Right renal pelvis (tissue), 4 donors: ENCODE measurements around the gene TPRG1L. TPM values are rescaled to one million over a fixed set of nuclear protein-coding genes. Genes with fewer than 3 reads are reported as not detected.

Experiments
- DNase-seq, 4 donors: peaks; one replicate each; pipeline ENCODE4 v3.0.0-alpha.2; 2013; ENCODE audit warnings: low read depth in 4 of 4, low spot score in 3 of 4, missing footprints in 1 of 4
- polyA plus RNA-seq, 4 donors: library from polyadenylated mRNA; unstranded; fragments of 120-200 nt; gene quantifications; one replicate each; pipeline ENCODE4 v1.2.1, GENCODE V29; 2013; ENCODE audit not compliant: insufficient read length in 4 of 4

The TPRG1L gene
- polyA plus RNA-seq, 4 donors: 42.5 to 50.0 (median 46.1) TPM

DNA sequence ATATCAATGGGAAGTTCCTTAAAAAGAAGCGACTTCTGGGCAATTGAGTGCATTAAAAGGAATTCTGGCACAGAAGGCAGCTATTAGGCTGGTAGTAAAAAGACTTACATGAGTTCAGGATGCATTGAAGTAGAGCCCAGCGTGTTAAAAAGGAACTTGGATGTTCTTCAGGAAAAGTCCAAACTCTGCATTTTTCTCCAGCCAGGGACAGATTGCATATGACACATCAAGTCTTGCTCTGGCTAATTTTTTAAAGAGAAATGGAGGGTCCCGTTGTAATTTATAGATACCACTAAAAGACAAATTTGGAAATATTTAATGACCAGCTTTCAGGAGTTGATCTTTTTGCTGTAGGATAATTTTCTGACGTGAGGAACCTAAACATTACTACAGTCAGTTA lies 1.2 kb downstream of the TPRG1L start:
- DNase-seq: no peak

- no peak for DNase-seq
Observed at GRCh38 chr1:3627515-3628253, 2.9 kb downstream of the TPRG1L start.

- no peak for DNase-seq
Observed at GRCh38 chr1:3628445-3628844, 3.6 kb downstream of the TPRG1L start.

DNA sequence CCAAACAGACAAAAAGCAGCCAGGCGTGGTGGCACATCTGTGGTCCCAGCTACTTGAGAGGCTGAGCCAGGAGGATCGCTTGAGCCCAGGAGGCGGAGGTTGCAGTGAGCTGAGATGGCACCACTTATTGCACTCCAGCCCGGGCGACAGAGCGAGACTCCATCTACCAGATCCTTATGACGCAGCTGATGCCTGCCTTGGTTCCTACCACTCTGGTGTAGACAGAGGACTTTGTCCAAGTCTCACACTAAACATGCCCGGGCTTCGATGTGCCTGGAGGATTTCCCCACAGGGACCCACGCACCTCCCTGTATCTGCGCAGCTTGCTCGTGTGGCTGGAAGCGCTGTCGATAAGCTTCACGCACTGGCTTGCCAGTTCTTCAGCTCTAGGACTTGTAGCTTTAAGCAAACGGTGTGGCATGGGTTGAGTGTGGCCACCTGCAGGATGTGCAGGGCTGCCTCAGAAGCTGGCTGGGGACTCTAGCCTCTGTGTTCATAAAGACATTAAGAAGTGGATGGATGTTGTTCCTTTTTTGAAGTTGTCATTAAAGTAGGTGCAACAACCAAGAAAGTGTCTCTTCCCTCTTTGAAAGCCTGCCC lies 4.8 kb downstream of the TPRG1L start:
- no peak for DNase-seq

- no peak for DNase-seq
Observed at GRCh38 chr1:3630161-3630611, 5.4 kb downstream of the TPRG1L start.

DNA sequence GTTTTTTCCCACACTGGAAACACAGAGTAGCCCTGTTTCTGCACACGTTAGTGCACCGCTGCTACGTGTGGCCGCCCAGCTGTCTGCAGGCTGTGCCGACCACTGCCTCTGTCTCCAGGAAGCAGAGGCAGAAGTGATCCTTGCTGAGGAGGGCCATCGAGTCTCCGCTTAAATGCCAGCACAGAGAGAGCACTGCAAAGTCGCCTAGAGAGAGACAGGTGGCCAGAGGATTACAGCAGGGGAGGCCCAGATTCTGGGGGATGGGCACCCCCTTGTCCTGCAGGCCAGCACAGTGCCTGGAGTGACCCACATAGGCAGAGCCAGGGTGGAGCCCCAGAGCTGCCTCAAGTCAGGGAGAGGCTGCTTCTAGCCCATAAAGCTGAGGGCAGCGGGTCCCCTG lies 6.1 kb downstream of the TPRG1L start:
- DNase-seq: no peak

DNA sequence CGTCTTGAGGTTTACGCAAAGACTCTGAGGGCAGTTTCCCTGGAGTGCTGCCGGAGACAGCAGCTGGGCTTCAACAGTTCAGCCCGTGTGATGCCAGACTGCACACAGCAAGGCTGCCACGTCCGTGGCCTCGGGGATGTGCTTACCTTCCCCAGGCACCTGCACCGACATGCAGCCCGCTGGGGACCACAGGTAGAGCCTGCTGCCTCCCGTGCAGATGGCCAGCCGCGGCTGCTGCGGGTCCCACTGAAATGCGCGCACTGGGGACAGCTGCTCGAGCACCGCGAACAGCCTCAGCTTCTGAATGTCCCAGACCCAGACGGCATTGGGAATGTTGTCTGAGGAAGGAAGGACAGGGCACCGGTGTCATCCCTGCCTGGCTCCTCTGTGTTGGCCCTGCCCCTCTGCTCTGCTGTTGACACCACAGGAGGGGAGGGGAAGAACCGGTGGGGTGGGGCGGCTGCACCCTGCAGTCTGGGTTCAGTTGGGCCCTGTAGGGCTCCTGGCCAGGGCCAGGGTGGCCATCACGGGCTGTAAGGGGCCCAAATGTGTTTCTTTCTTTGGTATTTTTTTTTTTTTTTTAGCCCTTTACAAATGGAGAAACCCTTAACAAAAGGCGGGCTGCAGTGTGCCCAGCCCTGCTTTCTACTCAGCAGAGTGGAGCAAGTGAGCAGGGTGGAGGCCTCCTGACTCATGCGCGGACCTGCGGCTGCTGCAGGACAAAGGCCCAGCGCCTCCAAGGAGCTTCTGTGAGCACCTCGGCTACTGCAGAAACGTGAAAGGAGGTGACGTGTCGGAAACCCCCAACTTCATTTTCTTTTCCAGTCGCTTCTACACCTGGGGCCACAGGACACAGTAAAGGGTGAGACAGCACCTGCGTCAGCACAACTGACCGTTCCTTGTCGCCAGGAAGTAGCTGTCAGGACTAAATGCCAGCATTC lies 6.8 kb downstream of the TPRG1L start:
- DNase-seq: no peak

DNA sequence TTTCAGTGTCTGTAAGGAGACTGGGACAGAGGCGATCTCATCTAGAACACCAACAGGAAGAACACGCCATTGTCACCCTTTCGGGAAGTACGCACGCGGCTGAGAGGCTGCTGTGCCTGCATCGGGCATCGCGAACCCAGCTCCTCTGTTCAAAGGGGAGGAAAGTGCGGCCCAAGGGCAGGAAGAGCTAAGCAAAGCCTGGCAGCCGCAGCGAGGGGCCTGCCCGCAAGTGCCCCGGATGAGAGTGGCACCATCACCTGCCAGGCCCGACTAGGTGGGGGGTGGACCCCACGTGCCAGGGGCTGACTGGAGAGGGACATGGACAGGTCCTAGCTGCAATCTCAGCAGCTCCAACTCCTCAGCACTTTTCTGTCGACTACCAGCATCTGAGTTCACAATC lies 7.5 kb downstream of the TPRG1L start:
- no peak for DNase-seq

DNA sequence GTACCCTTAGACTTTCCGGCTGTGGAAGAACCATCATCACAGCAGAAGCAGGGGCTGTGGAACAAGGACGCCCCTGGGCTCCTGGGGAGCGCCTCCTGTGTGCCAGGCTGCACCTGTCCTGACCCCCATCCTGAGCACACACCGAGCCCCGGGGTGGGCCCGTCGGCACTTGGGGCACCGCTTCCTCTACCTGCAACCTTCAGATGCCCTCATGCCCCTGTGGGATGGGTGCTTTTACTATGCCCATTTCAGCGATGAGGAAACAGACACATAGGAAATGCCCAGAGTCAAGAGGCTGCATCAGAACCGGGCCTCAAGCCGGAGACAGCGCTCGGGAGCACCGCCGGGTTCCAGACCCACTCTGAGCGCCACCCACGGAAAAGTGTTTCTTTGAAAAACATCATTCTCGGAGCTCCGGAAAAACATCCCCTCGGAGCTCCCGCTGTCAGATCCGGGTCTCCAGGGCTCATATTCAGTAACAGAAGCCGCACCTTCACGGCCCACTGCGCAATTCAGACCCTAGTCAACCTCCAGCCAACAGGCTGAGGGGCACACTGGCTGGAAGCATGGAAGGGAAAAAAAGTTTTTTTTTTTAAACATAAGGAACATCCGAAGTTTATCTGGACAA lies 8.0 kb downstream of the TPRG1L start:
- no peak for DNase-seq

GRCh38 chr1:3633344-3634058 lies 8.7 kb downstream of the TPRG1L start:
- DNase-seq: no peak

GRCh38 chr1:3634059-3634800 lies 9.4 kb downstream of the TPRG1L start:
- DNase-seq: no peak

DNA sequence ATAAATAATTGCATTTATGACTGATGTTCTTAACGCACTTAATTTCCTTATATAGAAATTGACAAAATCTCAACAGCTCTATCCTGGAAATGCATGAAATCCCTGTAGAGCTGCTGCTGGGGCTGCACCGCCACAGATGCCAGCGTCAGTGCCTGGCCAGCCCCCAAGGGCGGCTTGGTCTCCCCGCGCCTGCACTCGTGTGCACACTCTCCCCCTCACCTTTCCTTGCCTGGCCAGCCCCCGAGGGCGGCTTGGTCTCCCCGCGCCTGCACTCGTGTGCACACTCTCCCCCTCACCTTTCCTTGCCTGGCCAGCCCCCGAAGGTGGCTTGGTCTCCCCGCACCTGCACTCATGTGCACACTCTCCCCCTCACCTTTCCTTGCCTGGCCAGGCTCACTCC lies 11.3 kb downstream of the TPRG1L start:
- no peak for DNase-seq

- no peak for DNase-seq
Observed at GRCh38 chr1:3636531-3636930, 11.7 kb downstream of the TPRG1L start.

DNA sequence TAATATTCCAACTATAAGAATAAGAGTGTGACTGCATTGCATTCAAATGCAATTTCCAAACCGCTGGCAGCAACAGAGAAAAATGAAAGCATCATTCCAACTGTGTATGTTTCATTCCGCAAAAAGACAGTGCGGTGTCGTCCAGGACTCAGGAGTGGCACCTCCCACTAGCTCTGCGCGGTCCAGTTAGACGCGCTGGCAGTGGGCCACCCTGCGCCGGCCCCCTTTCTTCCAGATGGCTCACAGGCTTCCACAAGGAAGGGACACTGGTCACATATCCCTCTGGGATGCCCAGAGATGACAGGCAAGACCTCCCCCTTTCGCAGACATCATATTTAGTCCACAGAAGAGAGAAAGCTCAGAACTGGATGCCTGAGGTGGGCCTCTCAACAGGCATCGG lies 13.2 kb downstream of the TPRG1L start:
- DNase-seq: no peak

- no peak for DNase-seq
Observed at GRCh38 chr1:3638676-3639075, 13.9 kb downstream of the TPRG1L start.

DNA sequence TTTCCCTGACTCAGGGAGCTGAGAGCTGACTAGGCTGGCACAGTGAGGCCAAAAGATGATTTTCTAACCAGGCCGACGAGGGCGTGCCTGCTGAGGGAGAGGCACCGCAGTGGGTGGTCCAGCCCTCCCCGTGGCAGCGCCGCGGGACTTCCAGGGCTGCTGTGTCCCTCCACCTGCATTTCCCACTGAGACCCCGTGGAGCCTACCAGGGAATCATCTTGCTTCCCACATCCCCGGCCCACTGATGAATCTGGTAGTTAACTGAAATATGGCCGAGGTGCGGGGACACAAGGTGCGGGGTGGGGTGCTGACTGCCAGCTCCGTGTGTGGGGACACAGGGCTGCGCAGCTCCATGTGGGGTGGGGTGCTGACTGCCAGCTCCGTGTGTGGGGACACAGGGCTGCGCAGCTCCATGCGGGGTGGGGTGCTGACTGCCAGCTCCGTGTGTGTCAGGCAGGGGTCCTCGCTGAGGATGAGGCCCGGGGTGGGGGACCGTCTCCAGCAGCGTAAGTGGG lies 14.6 kb downstream of the TPRG1L start:
- DNase-seq: no peak

DNA sequence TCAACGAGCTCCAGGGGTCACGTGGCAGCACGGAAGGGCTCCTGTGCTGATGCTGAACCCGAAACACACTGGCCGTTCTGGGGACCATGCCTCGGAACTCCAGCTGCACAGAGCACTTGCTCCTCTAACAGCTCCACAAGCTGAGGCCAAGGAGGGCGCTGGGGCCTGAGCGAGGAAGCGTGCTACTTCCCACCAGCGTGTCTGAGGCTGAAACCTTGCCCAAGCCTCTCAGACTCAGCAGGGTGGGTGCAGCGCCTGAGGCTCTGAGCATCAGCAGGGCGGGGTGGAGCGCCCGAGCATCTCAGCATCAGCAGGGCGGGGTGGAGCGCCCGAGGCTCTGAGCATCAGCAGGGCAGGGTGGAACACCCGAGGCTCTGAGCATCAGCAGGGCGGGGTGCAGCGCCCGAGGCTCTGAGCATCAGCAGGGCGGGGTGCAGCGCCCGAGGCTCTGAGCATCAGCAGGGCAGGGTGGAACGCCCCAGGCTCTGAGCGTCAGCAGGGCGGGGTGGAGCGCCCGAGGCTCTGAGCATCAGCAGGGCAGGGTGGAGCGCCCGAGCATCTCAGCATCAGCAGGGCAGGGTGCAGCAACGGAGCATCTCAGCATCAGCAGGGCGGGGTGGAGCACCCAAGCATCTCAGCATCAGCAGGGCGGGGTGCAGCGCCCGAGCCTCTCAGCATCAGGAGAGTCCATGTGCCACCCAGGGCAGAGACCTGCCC lies 15.5 kb downstream of the TPRG1L start:
- DNase-seq: no peak

DNA sequence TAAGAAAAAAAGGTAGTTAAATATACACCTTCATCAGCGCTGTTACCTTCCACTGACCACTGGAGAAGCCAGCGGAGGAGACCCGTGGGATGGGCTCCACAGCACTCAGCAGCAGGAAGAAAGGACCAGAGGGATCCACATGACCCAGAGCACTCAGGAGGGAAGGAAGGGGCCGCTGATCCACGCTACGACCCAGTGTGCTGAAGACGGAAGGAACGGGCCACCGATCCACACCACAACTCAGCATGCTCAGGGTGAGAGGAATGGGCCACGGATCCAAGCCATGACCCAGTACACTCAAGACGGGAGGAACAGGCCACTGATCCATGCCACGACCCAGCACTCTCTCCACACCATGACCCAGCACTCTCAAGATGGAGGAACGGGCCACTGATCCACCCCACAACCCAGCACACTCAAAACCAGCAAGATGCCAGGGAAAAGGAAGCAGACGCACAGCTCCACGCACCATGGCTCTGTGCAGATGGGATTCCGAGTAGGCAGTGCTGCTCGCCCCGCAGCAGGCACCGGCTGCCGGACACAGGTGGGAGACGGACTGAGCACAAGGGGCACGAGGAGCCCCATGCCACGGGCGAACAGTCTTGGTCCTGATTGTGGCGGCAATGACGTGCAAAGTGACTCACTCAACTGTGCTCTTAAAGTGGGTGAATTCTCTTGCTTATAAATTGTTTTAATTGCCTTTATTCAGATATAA lies 16.4 kb downstream of the TPRG1L start:
- DNase-seq: no peak
